Muscle layer of duodenum (tissue), 2 donors: ENCODE measurements around the gene ZNF521.
A peak's percentile ranks its signal among the peaks of the same experiment; 100 is the strongest.

Source experiments
- H3K27ac ChIP-seq: one replicate; pipeline ENCODE4 v1.7.0; 2013; ENCODE audit warnings: mild to moderate bottlenecking, low read length
- H3K27me3 ChIP-seq: one replicate; pipeline ENCODE4 v1.7.0; 2013; ENCODE audit warnings: low read depth, mild to moderate bottlenecking, control low read depth, low read length
- H3K36me3 ChIP-seq, 2 donors: one replicate each; pipeline ENCODE4 v1.7.0; 2013; ENCODE audit warnings: low read length in 2 of 2, control low read depth in 1 of 2, mild to moderate bottlenecking in 1 of 2; ENCODE audit not compliant: insufficient read depth in 2 of 2, control insufficient read depth in 1 of 2
- H3K4me1 ChIP-seq, 2 donors: one replicate each; pipeline ENCODE4 v1.7.0; 2013; ENCODE audit warnings: low read length in 2 of 2, mild to moderate bottlenecking in 2 of 2, control low read depth in 1 of 2, moderate library complexity in 1 of 2; ENCODE audit not compliant: insufficient read depth in 2 of 2, control insufficient read depth in 1 of 2
- H3K4me3 ChIP-seq, 2 donors: one replicate each; pipeline ENCODE4 v1.7.0; 2013; ENCODE audit warnings: low read length in 2 of 2, low read depth in 1 of 2, mild to moderate bottlenecking in 1 of 2
- H3K9me3 ChIP-seq, 2 donors: one replicate each; pipeline ENCODE4 v1.7.0; 2013; ENCODE audit warnings: low read length in 2 of 2, control low read depth in 1 of 2, mild to moderate bottlenecking in 1 of 2; ENCODE audit not compliant: control insufficient read depth in 1 of 2
- donor health status: healthy.

The ZNF521 gene

DNA sequence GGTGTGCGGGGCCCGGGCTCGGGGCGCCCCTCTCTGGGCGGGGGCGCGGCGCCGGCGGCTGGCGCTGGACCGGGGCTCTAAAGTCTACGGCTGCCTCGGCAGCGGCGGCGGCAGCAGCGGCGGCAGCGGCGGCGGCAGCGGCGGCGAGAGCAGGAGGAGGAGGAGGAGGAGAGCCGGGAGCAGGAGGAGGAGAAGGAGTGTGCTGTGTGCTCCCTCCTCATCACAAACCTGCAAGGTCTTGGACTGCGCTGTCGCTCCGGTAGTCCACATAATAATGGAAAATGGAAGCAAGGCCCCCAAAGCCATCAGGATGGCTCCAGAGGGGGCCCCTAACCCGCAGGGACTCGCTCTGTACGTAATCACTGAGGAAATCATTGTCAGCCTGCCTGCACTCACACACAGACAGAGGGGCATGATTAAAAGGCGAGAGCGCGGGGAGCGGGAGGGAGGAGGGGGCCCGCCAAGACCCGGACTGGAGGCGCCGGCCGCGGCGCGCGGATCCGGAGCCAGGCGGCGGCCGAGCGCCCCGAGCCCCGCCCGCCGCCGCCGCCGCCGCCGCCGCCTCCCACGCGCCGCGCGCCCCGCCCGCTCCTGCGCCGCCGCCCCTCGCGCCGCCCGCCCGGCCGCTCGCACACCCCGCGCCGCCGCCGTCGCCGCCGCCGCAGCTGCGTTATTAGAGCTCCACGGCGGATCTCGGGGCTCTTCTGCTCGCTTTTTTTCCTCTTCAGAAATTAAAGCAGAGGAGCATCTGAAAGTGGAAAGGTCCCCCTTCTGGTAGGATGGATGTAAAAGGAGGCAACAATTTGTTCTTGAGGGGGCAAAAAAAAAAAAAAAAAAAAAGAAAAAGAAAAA, at the start of gene ZNF521:
TSS of gene ZNF521 (minus strand) at position 390 of the 852 bp plus-strand sequence. CDS start 1,220 bp downstream, outside the sequence.
- no peaks in the 10 kb centered on the region for H3K36me3 ChIP-seq
- peak within 1 kb of the TSS; percentile 28 for H3K27ac ChIP-seq
- H3K4me3 ChIP-seq, result peak within 1 kb of the TSS; percentile 61 to 84
- H3K27me3 ChIP-seq, result peaks cover 7% of the 10 kb centered on the region
- H3K9me3 ChIP-seq, result no peaks in the 10 kb centered on the region
- H3K4me1 ChIP-seq, result peaks cover 0 to 13% of the 10 kb centered on the region in 2 donors

DNA sequence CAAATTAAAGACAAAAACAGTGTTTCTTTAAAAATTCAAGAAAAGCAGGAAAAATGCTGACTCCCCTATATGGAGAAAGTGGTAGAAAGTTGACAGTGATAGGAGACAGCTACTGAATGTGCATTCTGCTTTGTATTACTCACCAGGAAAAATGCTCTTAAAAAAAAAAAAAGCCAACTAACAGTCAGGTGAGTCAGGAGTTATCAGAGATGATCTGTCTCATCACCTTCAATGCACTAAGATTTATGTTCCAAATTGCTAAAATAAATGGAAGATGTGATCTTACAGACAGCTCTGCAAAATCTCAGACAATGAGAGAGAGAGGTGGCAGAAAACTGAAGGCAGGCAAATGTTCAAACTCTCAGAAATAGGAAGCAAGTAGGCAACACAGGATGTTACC, 47.6 kb upstream of the ZNF521 start:
- Histone ChIP-seq H3K36me3 (no peaks in the 10 kb centered on the region), H3K27ac (no peak overlapping the region), H3K9me3 (peaks cover 0 to 4% of the 10 kb centered on the region in 2 donors), H3K27me3 (no peaks in the 10 kb centered on the region), H3K4me3 (no peak overlapping the region), H3K4me1 (no peaks in the 10 kb centered on the region)

DNA sequence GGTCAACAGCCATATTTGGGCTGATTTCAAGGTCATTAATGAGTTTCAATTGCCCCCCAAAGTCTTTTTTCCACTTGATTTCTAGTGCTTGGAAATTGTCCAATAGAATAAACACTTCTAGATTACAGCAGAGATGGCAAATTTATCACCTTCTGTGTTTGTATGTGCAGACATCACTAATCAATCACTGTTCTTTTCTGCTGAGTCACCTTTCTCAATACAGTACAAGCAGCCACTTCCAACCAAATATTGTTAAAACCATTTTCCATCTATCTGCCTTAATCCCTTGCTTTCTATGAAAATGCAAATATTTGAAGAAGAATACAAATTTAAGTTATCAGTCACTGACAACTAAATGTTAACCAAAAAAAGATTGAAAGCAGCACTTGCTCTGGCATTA, 40.2 kb upstream of the ZNF521 start:
- Histone ChIP-seq H3K4me3 (no peak overlapping the region), H3K4me1 (no peaks in the 10 kb centered on the region), H3K9me3 (peaks cover 0 to 7% of the 10 kb centered on the region in 2 donors), H3K36me3 (no peaks in the 10 kb centered on the region), H3K27me3 (no peaks in the 10 kb centered on the region), H3K27ac (no peak overlapping the region)

DNA sequence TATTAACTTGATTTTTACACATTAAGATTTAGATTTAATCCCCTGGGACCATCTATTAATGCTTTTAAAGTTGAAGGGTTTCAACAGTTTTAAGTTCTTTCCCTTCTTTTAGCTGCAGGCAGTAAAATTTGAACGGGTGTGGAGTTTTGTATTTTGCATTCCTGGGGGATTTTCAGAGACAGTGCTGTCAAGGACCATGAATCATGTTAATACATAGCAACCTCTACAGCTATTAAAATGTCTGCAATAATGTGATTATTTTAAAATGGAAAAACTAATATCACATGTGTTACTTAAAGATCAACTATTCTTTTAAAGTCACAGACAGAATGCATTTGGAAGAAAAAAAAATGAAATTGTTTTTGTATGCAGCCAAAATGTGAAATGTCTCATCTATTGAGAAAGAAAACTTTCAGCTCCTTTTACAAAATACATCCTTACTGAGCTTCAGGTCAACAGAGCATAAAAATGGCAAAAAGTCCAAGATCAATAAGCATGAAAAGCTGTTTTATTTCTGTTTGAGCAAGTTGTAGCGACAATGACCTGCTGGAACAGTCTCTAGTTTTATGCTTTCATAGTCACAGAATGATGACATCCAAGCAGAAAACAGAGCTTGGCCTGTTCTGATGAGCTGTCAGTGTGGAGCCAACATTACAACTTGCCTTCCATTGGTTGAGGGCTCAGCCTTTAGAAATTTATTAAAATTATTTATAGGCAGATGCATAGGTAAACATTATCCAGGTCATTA, 21.6 kb upstream of the ZNF521 start:
- H3K4me1 ChIP-seq, result no peaks in the 10 kb centered on the region
- no peaks in the 10 kb centered on the region for H3K9me3 ChIP-seq
- H3K36me3 ChIP-seq, result no peaks in the 10 kb centered on the region
- H3K27me3 ChIP-seq, result no peaks in the 10 kb centered on the region
- H3K4me3 ChIP-seq, result no peak overlapping the region
- H3K27ac ChIP-seq, result no peak overlapping the region

DNA sequence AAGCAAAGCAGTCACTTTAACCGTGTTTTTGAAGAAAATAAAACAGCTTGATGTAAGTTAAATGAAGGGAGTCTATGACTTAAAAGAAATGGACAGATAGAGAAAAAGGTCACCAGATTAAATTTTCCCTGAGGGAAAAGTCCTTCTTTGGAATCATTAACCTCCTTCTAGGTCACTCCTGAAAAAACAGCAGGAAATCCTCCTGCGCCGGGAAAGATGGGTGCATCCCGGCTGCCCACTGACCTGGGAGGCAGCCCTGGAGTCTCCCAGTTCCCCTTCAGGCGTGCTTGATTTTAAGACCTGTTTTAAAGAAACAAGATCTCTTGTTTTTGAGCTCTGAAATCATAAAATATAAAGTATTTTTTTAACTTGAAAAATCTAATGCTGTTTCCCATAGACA, 18.4 kb upstream of the ZNF521 start:
- H3K27ac ChIP-seq, result no peak overlapping the region

DNA sequence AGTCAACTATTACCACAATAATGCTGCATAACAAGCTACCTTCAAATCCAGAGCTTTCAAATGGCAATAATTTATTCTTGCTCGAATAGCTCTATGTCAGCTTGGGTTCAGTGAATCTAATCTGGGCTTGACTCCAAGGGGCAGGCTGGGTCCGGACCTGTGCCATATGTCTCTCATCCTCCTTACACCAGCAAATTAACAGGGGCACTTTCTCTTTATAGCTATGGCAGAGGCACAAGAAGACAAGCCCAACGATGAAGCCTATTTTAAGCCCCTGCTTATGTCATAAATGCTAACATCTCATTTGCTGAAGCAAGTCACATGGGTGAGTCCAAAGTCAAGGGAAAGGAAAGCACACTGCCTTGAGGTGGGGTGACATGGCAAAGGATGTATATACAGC, 13.3 kb upstream of the ZNF521 start:
- no peaks in the 10 kb centered on the region for H3K4me1 ChIP-seq
- no peak overlapping the region for H3K4me3 ChIP-seq
- H3K9me3 ChIP-seq, result no peaks in the 10 kb centered on the region
- no peaks in the 10 kb centered on the region for H3K36me3 ChIP-seq
- no peak overlapping the region for H3K27ac ChIP-seq
- H3K27me3 ChIP-seq, result no peaks in the 10 kb centered on the region

More for the DNA sequence above, 18.4 kb upstream of the ZNF521 start:
- no peaks in the 10 kb centered on the region for H3K27me3 ChIP-seq
- no peak overlapping the region for H3K4me3 ChIP-seq
- no peaks in the 10 kb centered on the region for H3K4me1 ChIP-seq
- H3K9me3 ChIP-seq, result no peaks in the 10 kb centered on the region
- H3K36me3 ChIP-seq, result no peaks in the 10 kb centered on the region

DNA sequence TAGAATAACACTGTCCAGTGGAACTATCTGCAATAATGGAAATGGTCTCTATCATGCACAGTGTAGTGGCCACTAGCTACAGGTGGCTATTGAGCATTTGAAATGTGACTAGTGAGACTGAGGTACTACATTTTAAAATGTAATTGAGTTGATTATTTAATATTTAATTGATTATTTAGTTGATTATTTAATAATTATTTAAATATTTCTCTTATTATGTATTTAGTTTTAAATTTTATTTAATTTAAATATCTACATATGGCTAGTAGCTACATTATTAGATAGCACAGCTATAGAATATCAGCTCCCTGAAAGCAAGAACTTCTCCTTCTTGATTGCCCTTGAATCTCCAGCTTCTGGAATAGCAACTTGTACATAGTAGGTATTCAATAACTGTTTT, 12.8 kb upstream of the ZNF521 start:
- no peak overlapping the region for H3K27ac ChIP-seq
- H3K4me3 ChIP-seq, result no peak overlapping the region
- H3K27me3 ChIP-seq, result no peaks in the 10 kb centered on the region
- no peaks in the 10 kb centered on the region for H3K4me1 ChIP-seq
- no peaks in the 10 kb centered on the region for H3K36me3 ChIP-seq
- H3K9me3 ChIP-seq, result no peaks in the 10 kb centered on the region

DNA sequence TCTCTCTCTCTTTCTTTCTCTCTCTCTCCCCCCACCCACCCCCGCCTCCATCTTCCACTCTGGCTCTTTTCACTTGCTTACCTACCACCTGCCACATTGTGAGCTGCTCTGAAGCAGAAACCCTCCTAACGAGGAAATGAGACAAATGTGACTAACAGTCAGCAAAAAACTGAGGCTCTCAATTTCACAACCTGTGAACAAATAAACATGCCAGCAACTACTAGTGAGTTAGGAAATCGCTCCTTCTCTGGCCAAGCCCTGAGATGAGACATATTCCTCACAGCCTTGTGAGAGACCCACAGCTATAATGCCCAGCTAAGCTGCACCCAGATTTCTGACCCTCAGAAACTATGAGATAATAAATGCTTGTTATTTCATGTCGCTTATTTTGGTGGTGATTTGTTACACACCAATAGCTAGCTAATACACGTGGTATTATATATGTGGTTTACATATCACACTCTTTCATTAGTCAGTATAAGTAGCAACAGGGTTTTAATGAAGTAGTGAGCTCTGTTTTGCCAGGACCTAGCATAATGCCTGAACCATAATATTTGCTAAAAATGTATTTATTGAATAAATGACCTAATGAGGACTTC, 8.4 kb upstream of the ZNF521 start:
- H3K27ac ChIP-seq, result no peak overlapping the region
- H3K27me3 ChIP-seq, result no peaks in the 10 kb centered on the region
- no peaks in the 10 kb centered on the region for H3K4me1 ChIP-seq
- no peaks in the 10 kb centered on the region for H3K36me3 ChIP-seq
- no peak overlapping the region for H3K4me3 ChIP-seq
- no peaks in the 10 kb centered on the region for H3K9me3 ChIP-seq

DNA sequence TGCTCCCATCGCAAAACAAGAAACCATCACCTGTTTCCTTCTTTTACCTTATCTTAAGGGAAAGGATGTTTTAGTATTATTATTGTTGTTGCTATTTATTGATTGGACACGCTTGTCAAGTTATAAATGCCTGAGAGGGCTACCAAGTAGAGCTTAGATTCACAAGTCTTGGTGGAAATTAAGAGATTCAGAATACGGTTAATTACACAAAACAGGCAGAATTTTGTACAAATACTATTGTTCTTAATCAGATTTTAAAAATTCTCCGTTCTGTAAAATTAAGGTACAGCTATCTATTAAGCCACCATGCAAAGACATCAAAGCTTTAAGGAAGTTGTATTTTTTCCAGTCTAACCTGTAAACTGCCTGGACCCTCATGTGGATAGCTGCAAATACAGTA, 1.1 kb upstream of the ZNF521 start:
- peaks cover 7% of the 10 kb centered on the region for H3K27me3 ChIP-seq
- H3K4me1 ChIP-seq, result peaks cover 0 to 13% of the 10 kb centered on the region in 2 donors
- H3K36me3 ChIP-seq, result no peaks in the 10 kb centered on the region
- H3K9me3 ChIP-seq, result no peaks in the 10 kb centered on the region
- H3K4me3 ChIP-seq, result peak overlapping the region in 1 of 2 donors; percentile 54
- no peak overlapping the region for H3K27ac ChIP-seq

DNA sequence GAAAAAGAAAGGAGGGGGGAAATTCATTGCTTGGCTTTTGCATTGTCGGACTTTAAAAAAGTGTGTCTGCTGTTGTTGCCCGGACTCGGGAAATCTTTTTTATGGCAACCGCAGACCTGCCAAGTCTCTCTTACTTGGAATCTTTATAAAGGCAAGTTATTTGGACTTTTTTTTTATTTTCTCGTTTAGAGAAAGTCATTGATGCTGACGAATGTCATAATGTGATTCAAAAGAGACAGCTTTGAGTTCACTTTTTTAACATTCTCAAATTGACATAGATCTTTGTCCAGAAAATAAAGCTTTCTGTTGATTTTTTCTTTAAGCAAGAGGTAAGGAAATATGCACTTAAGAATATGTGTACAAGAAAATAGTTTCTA, 651 bp upstream of the ZNF521 start:
- H3K27ac ChIP-seq, result no peak overlapping the region
- H3K36me3 ChIP-seq, result no peaks in the 10 kb centered on the region
- peak overlapping the region; percentile 50 to 54 for H3K4me3 ChIP-seq
- no peaks in the 10 kb centered on the region for H3K9me3 ChIP-seq
- H3K27me3 ChIP-seq, result peaks cover 7% of the 10 kb centered on the region
- H3K4me1 ChIP-seq, result peaks cover 0 to 13% of the 10 kb centered on the region in 2 donors

DNA sequence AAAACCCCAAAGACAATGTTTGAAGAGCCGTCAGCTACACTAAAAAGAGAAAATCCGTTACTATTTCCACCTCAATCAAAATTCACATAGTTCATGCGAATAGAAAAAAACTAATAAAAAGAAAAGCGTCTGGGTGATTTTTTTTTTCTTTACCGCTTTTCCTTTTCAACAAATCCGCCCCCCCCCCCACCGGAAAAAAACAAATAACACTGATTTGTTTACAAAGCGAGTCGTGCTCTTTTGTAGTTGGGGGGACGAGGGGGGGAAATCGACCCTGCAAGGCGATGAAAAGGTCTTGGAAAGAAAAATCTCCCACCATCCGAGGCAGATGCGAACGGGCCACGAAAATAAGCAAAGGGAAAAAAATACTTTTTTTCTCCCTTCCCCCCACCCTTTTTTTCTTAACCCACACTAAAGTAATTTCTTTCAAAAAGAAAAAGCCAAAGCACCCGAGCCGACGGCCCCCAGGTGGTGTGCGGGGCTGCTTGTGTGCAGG, 638 bp downstream of the ZNF521 start:
- Histone ChIP-seq H3K36me3 (no peaks in the 10 kb centered on the region), H3K27me3 (peaks cover 7% of the 10 kb centered on the region), H3K4me1 (peaks cover 0 to 13% of the 10 kb centered on the region in 2 donors), H3K27ac (peak overlapping the region; percentile 28), H3K9me3 (no peaks in the 10 kb centered on the region), H3K4me3 (peak overlapping the region; percentile 55 to 84)
